IPS DF 19.7 (cell line): ENCODE data around the gene SLC6A5.

Experiments
- DNase-seq: peaks from one replicate; pipeline ENCODE4 v3.0.0-alpha.2; 2013; ENCODE audit warnings: low read depth, low spot score

The SLC6A5 gene

DNA sequence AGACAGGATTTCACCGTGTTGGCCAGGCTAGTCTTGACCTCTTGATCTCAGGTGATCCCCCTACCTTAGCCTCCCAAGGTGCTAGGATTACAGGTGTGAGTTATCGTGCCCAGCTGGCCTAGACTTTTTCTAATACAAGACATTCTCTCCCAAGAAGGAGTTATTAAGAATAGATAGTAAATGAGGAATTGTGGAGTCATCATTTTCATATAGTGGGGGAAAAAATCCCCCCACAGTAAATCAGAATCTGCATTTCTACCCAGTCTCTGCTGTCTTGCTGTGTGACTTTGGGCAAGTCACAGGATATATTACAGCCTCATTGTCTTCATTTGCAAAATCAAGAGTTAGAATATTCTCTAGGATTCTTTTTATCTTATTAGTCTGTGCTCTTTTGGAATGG is 21.6 kb downstream of the SLC6A5 start:
- DNase-seq: no peak

DNA sequence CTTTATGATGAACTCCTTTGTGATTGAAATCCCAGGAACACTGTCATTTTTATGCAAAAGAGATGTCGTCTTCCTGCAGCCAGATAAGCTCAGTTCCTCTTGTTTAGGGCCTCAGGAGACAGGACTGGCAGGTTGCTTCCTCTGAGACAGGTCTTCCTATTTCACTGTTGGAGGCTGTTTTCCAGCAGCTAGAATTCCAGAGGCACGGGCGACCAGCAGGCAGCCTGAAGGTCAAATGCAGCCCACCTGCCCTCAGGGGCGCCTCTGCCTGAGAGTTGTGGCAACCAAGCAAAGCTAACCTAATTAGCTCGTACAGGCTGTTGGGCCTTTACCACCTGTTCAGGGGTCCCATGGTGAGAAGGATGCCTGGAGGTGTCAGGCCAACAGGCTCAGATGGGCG is 22.3 kb downstream of the SLC6A5 start:
- DNase-seq: peak; percentile 45

DNA sequence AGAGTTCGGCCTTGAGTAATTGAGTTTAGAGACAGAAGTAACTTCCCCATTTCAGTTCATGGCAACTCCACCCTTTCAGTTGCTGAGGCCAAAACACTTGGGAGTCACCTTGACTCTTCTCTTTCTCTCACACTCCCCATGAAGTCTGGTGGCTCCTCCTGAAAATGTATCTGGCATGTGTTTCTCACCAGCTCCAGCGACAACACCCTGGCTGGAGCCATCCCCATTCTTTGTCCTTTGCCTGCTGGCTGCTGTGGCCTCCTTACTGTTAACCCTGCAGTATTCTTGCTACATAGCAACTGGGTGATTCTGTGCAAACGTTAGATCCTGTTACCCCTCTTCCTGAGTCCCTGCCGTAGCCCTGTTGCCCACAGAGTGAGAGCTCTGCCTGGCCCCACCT is 23.8 kb downstream of the SLC6A5 start:
- DNase-seq: no peak

DNA sequence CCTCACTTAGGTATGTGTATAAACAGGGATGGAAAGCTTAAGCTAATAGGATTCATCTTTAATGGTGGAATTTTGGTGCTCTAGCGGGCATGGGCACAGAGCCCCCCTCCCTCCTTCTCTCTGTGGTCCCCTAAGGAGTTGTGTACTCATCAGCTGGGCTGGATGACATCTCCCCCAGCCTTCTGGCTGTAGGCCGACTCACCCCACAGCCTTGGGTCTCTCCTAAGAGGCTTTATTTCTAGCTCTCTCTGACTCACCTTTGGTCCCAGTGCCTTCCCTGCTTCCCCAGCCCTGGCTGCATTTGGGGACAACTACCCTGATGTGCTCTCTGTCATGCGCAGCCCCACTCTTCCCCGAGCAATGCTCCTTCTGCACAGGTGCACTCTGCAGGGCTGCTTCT is 26.9 kb downstream of the SLC6A5 start:
- no peak for DNase-seq

DNA sequence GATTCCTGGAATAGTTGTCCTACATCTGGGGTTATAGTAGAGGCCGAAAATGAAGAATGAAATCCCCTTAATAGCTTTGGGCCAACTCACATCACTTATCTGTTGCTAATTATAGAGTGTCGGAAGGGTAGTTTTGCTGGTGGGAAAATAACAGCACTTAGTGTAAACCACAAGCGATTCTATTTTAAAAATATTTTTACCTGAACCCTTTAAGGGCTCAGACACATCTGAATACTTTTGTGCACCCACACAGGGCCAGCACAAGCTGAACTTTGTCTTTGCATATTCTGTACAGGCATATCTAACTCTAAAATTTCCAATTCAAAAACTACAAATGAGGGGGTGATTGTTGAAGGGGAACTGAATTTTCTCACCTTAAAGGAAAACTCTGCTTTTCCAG is 27.6 kb downstream of the SLC6A5 start:
- DNase-seq: no peak

DNA sequence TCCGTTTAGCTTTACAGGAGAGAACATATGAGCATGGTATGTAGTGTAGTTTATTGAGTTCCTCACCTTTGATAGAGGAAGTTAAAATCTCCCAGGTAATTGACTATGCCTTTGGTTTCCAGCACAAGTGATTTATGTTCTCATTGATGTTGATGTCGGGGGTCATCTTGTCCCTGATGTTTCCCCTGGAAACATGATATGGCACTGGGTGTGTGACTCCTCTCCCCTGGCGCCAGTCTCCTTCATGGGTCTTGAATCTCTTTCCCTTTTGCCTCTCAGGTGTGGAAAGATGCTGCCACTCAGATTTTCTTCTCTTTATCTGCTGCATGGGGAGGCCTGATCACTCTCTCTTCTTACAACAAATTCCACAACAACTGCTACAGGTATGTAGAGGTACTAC is 28.3 kb downstream of the SLC6A5 start:
- DNase-seq: no peak

DNA sequence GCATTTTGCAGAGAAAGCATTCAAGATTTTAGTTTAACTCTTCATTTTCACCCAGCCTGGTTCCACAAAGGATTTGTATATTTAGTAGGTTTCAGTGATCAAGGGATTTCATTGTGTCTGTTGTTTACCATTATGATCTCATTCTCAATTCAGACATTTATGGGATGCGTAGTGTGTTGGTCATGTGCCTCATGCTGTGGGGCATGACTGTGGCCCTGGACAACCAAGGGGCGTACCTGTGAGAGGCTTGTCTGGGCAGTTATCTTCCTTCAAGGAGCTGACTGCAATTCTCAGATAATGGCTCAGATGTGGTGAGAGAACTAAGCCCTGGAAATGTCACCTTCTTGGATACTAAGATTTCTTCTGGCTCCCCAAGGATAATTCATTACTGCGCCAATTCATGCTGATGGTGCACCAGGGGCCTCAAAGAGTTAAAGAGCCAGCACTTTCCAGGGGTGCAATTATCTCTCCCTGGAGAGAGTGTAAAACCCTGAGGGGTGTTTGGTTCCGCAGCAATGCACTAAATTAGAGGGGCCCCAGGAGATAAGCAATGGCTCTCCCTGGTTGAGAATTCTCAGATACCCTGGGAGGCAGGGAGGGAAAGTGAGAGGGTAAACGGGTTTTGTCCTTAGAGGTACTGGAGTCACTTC is 32.2 kb downstream of the SLC6A5 start:
- no peak for DNase-seq

DNA sequence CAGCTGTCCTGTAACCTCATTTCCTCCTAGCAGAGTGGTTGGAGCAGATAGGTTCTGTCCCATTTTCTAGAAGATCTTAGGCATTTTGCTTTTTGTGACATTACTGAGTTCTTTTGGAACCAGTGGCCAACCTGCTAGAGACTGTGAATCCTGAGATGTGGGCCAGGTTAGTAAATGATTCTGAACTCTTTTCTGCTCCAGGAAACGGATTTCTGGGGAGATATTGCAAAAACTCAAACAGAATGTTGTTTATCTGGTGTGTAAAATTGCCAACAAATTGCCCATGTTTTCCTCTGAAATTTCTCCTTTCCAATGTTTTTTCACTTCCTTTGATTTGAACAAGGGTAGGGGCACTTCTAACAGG is 32.7 kb downstream of the SLC6A5 start:
- no peak for DNase-seq

DNA sequence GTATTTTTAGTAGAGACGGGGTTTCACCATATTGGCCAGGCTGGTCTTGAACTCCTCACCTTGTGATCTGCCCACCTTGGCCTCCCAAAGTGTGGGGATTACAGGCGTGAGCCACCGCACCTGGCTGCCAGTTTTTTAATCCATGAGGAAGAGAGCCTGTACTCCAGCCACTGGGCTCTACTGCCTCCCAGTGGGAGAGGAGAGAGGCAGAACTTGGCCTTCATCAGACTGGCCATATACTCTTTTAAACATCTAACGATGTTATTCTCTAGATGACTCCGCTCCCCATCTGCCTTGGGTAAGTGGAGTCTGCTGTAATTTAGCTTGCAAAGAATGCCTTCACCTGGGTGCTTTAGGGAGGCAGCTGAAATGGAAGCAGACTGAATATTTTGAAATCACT is 34.6 kb downstream of the SLC6A5 start:
- no peak for DNase-seq

DNA sequence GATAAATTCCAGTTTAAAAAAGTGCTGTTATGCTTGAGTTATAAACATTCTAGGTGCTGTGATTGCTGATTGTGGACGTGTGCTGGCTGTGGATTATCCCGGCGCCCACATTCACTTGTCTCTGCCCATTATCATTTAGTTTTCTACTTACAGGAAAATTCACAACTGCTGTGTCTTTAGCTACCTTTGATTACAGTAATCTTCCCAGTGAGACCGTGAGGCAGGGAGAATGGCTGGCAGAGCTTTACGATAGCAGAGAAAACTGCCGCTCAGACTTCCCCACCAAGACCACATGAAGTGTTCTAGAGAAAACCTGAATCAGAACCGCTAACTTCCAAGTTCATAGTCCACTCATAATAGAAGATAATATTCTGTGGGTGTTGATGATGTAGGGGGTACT is 35.4 kb downstream of the SLC6A5 start:
- DNase-seq: no peak

DNA sequence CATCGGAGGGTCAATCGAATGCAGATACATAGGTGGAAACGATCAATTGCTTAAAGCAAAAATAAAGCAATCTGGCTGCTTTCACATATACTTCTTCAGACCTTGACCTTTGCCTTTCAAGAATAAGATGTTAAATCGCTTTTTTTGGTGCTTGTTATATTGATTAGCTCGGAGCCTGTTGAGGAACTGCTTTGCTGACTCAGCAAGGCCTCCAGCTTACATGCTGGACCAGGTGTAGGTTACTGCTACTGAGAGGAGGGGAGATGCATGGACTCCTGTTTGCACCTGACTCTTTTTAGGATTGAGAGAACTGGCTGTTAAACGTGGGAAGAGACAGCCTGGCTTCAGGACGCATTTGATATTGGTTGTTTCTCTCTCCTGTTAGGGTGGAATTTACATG is 38.7 kb downstream of the SLC6A5 start:
- DNase-seq: no peak

DNA sequence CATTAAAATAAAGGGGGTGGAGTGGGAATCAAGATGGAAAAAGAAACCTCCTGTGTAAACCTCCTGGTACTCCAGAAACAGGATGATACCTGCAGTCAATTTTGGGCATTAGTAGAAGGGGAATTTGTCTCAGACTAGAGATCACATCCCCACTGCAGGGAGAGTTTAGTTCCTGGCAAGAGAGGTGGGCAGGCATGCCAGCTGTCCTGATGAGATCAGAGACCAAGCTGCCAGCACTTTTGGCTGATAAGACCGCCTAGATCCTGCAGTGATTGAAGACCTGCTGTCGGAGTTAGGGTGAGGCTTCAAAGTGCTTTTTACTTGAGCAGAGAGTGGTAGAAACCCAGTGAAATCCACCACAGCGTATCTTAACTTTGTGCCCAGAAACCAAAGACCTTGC is 40.3 kb downstream of the SLC6A5 start:
- DNase-seq: no peak

DNA sequence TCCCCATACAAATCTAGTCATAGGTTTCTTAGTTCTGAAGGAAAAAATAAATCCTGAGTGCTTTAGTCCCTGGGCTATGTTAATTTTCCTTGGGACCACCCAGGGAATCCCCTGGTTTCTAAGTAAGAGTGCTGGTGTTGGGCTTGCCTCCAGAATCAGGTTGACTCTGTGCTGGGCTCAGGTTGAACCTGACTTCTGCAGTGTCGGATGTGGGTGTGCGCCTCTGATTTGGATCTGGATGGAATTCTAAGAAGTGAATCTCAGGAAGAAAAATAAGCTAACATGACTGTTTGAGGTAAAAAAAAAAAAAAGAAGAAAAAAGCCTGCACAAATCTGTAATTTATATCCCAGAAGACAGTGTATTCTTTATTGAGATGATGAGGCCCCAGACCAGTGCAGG is 41.0 kb downstream of the SLC6A5 start:
- DNase-seq: no peak

DNA sequence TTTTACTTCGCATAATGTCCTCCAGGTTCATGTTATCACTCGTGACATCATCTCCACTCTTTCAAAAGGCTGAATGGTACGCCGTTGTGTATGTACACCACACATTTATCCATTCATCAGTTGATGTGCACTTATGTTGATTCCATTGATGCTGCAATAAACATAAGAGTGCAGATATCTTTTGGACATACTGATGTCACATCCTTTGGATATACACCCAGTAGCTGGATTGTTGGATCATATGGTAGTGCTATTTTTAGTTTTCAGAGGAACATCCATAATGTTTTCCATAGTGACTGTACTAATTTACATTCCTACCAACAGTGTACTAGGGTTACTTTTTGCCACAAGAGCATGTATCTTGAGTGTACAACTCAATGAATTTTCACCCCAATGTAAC is 45.0 kb downstream of the SLC6A5 start:
- no peak for DNase-seq

DNA sequence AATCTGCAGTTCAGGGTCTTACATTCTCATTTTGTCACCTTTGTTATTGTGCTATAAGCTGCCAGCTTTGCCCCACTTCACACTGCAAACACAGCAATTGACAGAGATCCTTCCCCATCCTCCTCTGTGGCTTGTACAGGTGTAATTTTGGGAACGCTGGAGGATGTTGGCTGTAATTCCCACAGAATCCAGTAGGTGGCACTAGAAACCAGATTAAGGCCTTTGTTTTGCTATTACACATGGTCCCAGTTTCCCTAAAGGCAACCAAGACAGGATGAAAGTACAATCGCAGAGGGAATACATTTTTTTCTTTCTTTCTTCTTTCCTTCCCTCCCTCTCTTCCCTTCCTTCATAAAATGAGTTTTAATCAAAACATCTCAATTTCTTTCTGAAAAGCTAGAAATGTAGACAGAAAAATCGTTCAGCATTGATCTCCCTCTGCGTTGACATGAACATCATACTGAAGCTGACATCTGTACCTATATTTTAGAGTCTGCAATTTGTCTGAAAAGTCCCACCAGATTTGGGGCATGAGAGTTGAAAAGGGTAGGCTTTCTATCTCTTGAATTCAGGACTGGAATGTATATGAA is 48.7 kb downstream of the SLC6A5 start:
- no peak for DNase-seq

DNA sequence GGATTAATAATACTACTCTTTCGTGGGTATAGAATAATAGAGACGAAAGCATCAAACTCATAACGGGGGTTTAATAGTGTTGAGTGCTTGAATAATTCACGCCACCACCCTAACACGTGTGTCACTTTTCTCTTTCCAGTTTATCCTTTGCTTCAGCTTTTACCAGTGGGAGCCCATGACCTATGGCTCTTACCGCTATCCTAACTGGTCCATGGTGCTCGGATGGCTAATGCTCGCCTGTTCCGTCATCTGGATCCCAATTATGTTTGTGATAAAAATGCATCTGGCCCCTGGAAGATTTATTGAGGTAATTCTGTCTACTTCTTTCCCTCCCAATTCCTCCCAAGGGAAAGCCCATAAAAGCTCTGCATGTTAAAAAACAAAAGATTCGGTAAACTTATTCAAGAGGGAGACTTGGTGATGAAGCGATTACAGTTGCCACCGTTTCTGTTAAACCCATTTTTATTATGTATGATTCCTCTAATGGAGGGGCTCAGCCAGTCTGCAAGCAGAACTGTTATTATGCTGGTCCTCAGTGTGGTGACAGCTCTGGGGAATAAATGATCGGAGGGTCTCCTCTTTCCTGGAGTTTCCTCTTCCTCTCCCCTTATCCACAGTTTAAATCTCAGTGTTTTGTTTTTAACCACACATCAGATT is 52.9 kb downstream of the SLC6A5 start:
- DNase-seq: no peak

DNA sequence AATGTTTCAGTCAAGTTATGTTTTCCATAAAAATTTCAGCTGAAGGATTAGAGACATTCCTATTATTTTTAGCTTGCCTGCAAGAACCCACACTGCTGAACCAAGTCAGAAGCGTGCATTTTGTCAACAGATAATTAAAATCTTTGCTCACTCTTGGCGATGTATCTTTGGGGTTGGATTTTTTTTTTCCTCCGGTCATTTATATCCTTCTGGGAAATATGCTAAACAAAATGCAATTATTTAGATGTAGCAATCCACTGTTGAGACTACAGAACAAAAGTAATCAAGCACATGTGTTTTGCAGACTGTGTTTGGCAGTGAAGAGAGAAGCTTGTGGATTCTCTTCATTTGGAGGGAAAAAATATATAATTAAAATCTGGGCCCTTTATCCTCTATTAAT is 54.6 kb downstream of the SLC6A5 start:
- no peak for DNase-seq

DNA sequence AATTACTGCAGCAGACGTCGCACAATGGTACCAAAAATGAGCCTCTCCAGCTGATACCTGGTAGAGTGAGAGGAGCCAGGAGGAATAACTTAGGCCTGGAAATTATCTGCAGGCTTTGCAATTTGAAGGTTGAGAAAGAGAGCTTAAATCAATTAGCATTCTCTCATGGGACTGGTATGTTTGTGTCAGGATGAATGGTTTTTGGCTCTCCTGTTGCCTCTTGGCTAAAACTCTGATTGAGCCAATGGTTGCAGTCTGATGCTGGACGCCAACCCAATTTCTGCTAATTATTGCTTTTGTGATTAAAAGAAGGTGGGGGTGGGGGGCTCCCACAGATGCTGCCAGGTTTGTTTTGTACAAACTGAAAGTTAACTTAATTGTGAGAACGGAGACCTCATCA is 57.5 kb downstream of the SLC6A5 start:
- DNase-seq: no peak

DNA sequence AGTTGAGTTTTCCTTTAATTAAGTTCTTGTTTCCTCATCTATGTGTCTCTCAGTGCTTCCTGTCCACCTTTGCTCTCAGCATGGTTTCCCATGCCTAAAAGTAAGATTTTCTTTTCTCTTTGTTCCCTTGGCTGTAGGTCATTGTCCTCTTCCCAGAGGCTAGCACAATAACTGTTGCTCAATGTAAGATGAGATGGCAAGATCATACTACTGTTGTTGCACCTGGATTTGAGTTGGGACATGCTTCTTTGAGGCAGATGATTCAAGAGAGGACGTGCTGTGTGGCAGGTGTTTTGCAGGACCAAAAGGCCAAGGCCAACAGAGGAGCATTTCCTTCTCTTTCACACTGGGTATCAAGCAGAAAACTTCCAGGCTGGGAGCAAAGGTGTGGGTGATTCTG is 58.7 kb downstream of the SLC6A5 start:
- no peak for DNase-seq

DNA sequence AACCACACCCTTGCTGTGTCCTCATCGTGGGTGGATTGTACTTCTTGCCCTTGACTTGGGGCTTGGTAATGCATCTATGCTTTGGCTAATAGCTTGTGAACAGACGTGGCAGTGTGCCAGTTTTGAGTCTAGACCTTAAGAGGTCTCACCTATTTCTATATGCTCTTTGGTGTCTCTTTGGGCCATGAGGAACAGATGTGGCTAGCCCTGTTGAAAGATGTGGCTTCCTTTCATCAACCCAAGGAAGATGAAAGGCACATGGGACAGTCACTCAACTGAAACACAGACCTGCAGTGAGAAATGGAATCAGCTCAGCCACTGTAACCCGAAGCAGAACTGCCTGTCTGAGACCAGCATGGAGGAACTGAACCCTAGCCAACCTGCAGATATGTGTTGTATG is 62.0 kb downstream of the SLC6A5 start:
- no peak for DNase-seq

DNA sequence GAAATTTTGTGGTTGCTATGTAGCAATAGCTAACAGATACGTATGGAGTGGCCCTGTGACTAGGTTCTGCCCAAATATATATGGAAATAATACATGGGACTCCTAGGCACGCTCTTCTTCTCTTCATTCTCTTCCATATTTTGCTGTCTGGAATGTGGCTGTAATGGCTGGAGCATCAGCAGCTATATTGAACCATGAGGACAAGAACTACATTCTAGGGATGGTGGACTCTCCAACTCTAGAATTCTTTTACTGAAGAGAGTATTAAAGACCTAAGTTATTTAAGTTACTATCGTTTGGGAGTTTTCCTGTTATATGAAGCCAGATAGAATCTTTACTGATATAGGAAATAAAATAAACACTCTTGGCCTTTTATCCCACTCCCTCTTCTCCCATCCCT is 62.4 kb downstream of the SLC6A5 start:
- DNase-seq: no peak

DNA sequence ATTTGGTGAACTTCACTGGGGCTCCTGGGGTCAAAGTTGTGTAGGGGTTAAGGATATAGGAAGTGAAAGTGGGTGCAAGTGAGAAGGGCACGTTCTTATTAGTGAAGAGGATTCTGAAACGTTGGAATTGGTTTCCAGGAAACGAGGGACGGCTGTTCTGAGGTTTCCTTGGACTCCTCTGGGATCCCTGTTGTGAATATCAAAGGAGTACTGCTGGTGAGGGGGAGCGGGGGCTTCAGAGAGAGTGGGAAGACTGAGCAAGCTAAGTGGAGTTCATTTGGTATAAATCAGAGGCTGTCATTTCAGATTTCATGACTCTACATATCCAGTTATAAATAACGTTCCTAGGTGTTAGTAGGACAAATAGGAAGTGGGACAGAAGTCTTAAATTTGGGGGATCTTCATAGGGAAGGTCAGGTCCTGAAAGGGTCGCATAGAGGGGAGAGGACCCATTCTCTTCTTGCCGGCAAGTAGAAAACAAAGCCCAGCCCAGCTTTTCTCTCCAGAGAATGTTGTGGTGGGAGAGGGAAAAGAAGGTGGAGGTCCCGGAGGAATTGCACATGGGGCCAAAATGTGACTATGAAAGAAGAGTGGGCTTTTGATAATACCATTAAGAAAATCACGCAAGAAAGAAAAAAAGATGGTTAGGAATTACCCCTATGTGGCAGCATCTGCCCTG is 68.9 kb downstream of the SLC6A5 start:
- no peak for DNase-seq
